Keratinocyte (primary cell): Measurements from ENCODE around the gene MARS1.

Source experiments
- CTCF ChIP-seq, 3 experiments: IDR thresholded peaks in 1 of 3; conservative IDR thresholded peaks in 1 of 3; optimal IDR thresholded peaks in 1 of 3; 2 replicates in 2 of 3; 3 replicates in 1 of 3; pipeline versions ENCODE3 to v1.5.1; 2011; ENCODE audit warnings: low read length in 3 of 3, mild to moderate bottlenecking in 3 of 3, moderate library complexity in 2 of 3, control low read depth in 1 of 3, inconsistent platforms in 1 of 3; ENCODE audit not compliant: insufficient read depth in 2 of 3; ENCODE audit errors: extremely low read depth in 1 of 3
- EZH2 ChIP-seq: IDR thresholded peaks from one replicate; pipeline ENCODE4 v1.6.1; 2012; ENCODE audit warnings: inconsistent platforms, mild to moderate bottlenecking, low read length, moderate library complexity

DNA sequence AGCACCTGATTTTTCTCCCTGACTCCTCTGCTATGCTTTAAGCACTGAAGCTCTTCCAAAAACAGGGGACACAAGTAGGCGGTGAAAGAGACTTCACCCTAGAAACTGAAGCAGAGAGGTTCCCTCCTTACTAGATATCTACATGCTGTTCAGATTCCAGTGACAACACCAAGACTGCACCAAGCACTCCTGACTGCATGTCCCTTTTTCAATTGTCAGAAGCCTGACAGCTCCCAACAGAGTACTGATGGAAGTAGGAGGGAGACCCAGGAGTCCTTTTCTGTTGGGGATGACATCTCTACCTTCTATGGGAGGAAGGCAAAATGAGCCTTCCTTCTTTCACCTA is 48.7 kb downstream of the MARS1 start:
- no peak for TF ChIP-seq CTCF (optimal IDR thresholded peaks at IDR 0.05 in 1 of 3, IDR thresholded peaks at IDR 0.05 in 1 of 3, conservative IDR thresholded peaks at IDR 0.05 in 1 of 3; ENCODE audit: extremely low read depth in 1 of 3, insufficient read depth in 2 of 3, low read length in 3 of 3)
- no peak for TF ChIP-seq EZH2
